HG02938 (cell line): ENCODE measurements around the gene WFDC5.
"Not testable (repeated sequence)": the region's sequence is repeated elsewhere in the genome, so short reads cannot be mapped to it uniquely, and the experiment has no call there.

Source experiments
- ATAC-seq: cut with Tn5 transposase; IDR thresholded peaks from one replicate; pipeline ENCODE4 v1.9.1; 2021; ENCODE audit warnings: mild to moderate bottlenecking, moderate library complexity; ENCODE audit not compliant: unreplicated experiment

The WFDC5 gene

DNA sequence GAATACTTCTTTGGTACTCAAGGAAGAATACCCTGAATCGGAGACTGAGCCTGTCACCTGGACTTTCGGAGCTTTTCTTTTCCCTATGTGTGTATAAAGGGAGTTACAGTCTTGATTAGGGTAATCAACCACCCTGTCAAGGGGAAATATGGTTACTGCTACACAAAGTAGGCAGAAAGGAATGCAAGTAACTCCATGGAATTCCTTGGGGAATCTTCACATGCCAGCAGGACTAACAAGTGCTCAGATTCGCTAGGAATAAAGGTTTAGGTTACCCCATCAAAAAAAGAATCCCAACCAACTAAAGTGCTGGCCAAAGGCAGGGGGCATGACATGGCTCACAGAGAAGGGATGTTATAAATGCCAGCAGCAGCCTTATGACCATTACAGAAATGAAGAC, 24.5 kb downstream of the WFDC5 start:
- no peak for ATAC-seq

DNA sequence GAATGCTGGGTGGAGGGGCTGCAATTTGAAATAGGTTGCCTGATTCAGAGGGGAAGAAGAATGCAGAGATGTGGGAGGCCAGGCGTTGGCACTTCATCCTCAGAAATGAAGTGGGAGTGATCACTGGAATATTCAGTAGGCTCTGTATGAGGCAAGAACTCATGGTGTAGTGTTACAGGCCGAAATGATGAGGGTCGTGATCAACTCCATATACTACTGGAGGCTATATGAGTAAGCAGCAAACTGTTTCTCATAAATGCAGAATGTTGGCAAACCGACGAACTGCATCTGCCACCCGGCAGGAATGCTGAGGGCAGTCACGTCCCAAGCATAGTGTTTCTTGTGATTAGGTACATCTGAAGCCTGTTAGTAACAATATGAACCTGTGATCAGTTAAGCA, 26.7 kb downstream of the WFDC5 start:
- no peak for ATAC-seq

DNA sequence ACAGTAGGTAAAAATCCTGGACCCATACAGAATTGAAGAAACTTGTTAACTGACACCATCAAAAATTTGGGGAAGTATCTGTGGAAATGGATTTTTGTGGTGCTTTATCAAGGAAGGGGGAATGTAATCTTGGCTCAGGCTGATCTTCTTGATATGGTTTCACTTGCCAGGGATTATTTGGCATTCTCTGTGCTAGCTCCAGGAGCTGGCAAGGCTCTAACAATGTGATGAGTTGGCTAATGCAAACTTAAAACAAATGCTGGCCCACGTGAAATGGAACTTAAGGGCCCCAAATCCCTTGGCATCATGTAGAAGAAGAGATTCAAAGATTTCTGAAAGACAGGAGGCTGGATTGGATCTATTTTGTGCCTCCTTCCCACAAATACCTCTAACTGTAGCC, 27.2 kb downstream of the WFDC5 start:
- no peak for ATAC-seq

DNA sequence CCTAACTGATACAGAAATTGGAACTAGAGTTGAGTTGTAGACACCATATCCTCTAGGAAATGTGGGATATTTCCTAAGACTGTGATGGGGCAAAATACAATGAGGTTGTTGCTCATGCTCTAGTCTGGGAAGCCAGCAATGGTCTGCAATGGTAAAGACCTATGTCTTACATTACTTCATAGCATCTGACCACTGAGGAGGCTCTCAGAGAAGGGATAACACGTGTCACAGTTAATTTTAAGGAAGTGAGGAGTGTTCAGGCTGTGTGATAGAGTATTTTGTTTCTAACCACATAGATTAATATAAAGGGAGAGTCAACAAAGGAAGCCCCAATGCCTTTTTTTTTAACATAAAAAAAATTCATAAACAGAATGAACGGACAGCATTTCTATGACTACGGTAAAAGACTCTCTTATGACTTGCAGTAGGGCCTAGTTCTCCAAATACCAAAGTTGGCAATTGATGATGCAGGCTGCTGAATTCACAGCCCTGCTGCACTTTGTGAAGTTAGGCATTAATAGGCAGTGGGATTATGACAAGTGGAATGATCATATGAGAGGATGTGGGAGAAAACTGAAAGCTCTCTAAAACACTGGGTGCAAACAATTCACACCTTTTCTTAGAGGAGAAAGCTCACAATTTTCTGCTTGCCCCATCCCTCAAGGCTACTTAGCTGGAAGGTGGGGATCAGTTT, 27.7 kb downstream of the WFDC5 start:
- no peak for ATAC-seq

DNA sequence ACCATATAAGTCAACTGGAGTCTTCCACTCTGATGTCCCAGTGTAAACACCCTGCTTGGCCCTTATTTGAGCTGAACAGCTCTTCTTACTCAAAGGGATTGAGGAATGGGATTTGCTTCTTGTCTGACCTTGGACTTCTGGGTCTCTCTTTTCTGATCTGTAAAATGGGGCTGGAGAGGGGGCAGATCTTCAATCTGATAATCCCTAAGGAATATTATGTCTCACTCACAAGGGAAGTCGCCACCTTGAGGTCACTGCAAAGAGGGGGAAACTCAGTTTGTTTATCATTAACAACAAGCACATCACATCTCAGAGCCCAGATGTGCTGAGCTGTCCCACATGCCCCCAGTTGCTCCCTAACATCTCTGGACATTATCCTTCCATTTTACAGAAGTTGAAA, 29.1 kb downstream of the WFDC5 start:
- ATAC-seq: no peak

DNA sequence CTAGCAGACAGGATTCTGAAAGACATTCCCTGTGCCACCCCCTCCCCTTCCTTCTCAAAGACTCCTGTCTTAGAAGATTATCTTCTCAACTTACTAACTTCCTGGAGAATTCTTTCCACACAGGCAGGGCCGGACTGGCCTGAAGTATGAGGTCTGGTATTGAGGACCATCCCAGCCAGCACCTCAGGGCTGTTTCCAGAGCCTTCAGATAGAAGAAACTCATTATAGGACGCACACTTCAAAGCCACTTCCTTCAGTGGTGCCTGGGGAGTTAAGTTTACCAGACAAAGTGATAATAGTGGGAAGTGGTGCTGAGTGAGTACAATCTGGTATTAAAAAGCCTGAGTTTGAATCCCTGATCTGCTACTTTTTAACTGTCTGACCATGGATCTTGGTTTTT, 29.7 kb downstream of the WFDC5 start:
- ATAC-seq: no peak

DNA sequence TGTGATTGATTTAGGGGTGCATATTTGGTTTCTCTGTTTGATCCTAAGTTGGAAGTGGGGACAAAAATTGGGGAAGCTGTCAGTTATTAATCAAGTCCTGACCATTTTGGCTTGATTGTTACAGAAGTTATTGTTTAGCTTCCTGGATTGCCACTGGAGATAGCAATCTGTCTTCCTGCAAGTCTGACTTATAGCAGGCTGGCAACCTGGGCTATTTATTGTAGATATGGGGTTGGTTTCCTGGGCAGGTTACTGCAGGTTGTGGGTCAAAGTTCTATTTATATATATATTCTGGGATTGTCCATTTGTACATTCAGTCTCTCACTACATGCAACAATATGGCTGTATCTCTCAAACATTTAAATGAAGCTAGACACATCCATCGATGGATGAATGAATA, 31.8 kb downstream of the WFDC5 start:
- no peak for ATAC-seq

DNA sequence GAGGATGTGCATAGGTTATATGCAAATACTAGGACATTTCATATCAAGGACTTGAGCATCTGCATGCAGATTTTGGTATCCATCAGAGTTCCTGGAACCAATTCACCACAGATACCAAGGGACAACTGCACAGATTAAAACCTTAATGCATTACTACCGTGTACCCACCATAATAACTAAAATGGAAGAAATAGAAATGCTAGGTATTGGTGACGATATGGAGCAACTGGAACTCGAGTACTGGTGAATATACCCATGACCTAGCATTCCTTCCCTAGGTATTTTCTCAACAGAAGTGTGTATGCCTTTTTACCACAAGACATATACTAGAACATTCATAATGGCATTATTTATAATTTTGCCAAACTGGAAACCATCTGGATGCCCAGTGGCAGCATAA, 32.5 kb downstream of the WFDC5 start:
- ATAC-seq: no peak

DNA sequence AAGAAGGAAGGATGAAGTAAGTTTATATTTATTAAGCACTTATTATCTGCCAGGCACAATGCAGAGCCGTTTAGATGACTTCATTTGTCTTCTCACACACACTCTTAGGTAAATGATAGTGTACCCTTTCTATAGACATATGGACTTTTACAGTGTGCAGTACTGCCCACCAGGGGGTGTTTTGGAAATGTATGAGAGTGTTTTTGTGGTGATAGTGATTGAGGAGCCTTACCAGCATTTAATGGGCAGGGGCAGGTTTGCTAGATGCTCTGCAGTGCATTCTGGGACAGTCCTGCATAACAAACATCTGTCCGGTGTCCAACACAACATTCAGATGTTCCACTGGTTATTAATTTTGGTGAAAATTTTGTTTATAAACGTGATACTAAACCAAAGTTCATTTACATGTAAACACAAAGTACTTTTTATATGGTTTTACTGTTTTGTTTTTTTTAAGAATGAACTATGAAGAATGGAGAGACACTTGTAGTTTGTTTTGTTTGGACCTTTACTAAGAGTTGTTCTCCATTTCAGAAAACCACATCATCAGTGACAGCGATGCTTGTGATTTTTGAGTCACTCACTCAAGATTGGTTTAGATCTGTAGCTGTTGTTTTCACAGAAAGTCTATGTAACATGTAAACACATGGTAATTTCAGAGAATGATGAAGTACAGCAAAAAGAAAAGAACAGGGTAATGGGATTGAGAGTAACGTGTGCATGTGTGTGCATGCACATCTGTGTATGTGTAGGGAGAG, 33.9 kb downstream of the WFDC5 start:
- ATAC-seq: no peak

DNA sequence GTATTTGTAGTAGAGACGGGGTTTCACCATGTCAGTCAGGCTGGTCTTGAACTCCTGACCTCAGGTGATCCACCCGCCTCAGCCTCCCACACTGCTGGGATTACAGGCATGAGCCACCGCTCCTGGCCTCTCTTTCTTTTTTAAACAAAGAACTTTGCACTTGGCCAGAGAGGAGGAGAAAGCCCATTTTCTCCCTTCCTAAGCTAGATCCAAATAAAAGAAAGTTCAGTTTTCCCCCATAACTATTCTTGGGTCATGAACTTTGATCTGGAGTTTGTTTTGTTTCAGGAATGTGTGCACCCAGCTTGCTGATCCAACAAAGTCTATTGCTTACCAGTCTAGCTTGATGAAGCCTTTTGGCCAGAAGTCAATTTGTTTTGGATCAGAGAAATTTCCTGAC, 37.4 kb downstream of the WFDC5 start:
- no peak for ATAC-seq

DNA sequence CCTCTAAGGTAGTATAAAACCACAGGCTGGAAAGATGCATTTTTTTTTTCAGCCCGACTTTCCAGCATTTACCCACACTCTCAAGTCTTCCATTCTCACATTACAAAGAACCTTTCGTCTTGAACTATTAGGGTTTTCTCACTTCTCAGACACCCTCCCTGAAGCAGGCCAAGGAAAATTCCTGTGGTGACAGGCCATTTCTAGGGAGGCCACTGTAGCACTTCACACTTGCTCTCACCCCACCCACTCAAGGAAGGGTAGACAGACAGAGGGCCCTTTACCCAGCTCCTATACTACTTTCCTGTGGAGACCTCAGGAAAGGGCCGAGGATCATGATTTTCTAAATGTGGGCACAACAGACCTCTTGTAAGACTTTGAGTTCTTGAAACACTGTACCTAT, 41.8 kb downstream of the WFDC5 start:
- no peak for ATAC-seq

DNA sequence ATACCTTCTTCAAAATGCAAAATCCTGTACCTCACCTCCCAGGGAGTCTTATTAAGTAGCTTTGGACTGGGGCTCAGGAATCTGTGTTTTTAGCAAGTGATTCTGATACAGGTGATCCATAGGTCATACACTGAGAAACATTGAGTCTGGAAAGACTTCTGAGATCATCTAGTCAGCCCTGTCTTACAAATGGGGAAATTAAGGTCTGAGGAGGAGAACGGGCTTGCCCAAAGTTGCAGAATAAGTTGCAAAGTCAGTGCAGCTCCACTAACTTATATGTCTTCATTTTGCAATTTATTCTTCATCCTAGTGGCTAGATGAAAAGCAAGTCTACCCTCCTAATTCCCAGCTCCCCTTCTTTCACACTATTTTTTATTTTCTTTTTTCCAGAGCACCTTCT, 42.9 kb downstream of the WFDC5 start:
- no peak for ATAC-seq

DNA sequence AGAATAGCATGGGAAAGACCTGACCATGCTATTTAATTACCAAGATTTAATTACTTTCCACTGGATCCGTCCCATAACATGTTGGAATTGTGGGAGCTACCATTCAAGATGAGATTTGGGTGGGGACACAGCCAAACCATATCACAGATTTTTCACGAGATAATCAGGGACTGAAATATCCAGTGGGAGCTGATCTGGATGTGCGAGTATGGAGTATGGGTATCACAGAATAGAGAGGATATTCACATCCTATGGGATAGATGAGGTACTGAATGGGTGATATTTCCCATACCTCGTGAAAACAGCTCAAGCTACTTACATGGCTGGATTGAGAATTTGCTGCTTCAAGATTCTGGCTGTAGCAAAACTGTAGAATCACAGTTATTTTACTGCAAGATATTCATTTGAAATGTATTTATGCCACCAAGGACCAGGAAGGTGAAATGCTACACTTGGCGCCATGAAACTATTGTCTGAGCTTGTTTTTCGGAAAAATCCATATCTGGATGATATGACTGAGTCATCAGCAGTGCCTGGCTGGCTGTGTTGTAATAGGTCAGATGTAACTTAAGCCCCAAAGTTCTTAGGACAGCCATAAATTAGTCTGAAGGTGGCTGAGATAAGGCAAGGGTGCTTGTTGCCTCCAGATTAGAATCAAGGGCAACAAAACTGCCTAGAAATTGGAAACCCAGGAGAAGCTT, 43.9 kb downstream of the WFDC5 start:
- no peak for ATAC-seq

DNA sequence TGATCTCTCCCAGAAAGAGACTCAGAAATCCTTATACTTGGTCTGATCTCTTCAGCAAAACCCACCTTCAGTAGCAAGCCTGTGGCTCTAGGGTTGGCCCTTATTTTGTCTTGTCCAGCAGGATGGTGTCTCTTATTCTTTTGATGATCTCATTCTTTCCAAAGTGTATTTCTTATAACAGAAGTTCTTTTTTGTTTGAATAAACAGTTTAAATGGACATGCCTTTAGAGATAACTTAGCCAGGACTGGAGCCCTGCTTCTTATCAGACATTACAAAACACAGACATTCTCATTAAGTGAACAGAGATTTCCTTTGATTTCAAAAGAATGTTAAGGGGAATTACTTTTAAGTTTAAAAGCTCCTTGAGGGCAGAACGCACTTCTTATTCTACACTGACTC, 45.7 kb downstream of the WFDC5 start:
- ATAC-seq: no peak

DNA sequence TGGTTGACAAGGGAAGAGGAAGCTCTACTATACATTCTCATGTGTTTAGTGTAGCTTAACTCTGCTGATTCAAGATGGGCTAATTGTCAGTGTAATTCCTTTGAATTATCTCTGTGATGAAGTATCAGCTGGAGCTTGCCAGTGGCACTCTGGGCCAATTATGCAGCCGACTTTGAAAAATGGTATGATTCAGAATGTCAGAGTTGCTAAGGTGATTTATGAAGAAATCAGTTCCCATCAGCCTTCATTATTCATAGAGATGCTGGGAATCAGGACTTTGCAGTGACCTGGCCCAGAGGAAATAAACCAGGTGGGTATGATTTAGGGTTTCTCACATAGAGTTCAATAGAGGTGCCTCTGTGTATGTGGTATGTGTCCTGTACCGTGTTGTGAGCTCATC, 47.4 kb downstream of the WFDC5 start:
- no peak for ATAC-seq

DNA sequence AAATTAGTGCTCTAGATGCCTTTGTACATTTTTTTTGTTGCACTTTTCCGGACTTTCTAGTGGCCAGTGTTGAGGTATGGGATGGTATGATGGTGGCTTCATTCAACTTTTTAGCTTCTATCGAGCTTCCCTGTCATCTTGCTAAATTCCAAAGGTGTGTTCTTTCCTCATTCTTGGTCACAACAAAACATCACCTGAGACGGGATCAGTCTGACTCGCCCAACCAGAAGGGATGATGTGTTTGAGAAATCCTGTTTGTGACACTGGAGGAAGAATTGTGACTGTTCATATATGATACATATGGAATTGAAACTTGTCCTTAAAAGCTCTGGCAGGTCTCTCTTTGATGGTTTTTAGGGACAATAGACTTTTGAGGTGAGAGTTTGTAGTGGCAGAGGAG, 47.9 kb downstream of the WFDC5 start:
- no peak for ATAC-seq

DNA sequence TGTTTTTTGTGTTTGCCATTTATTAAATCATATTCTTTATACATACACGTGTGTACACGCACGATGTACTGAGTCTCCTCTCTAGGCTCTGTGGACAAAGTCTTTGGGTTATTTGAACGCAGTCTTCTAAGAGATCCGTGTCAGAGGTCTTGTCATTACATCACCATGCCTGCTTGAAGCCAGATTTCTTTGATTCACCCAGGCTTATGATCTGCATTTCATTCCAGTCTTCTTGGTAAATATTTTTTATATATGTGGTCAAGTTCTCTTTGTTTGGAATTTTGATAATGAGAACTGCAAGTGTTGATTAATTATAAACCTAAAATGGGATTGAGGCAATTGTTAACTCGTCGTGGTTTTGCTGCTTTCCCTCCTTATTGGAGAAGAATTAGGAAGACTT, 48.6 kb downstream of the WFDC5 start:
- ATAC-seq: no peak

DNA sequence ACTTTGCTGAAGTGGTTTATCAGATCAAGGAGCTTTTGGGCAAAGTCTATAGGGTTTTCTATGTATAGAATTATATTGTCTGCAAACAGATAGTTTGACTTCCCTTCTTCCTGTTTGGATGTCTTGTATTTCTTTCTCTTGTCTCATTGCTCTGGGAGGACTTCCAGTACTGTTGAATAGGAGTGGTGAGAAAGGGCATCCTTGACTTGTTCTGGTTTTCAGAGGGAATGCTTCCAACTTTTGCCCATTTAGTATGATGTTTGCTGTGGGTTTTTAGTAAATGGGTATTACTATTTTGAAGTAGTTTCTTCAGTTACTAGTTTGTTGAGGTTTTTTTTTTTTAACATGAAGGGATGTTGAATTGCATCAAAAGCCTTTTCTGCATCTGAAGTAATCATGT, 50.2 kb downstream of the WFDC5 start:
- ATAC-seq: no peak

DNA sequence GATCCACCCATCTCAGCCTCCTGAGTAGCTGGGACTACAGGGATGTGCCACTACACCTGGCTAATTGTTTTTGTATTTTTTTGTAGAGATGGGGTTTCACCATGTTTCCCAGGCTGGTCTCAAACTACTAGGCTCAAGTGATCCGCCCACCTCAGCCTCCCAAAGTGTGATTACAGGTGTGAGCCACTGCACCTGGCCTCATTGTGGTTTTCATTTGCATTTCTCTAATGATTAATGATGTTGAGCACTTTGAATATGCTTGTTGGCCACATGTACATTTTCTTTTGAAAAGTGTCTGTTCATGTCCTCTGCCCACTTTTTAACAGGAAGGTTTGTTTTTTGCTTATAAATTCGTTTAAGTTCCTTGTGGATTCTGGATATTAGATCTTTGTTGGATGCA, 51.9 kb downstream of the WFDC5 start:
- not testable (repeated sequence) for ATAC-seq

DNA sequence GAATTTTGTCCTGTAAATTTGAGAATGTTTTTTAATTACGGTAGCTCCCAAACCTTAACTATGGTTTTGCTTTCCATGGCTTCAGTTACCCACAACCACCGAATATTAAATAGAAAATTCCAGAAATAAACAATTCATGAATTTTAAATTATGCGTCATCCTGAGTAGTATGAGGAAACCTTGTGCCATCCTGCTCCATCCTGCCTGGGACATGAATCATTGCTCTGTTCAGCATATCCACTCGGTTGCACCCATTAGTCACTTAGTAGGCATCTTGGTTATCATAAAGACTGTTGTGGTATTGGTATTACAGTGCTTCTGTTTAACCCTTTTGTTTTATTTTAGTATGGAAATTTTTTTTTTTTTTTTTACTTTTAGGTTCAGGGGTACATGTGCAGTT, 53.7 kb downstream of the WFDC5 start:
- ATAC-seq: no peak

DNA sequence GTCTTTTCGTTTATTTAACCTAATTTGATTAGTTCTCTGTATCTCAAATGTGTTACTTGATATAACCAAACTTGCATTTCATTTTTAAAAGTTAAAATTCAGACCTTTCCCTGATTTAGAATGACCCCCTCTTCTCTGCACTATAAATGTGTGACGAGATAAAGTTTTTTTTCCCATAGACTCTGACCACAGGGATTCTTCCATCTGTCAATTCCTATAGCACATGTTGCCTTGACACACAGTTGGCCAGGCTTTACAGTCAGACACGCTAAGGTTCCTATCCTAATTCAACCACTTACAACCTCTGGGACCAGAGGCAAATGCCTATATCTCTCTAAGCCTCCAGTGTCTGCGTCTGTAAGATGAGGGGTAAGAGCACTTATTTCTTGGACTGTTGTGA, 54.7 kb downstream of the WFDC5 start:
- no peak for ATAC-seq
